ENCODE measurements around the gene GRAP. TPM values are rescaled to one million over a fixed set of nuclear protein-coding genes. Genes with fewer than 3 reads are reported as not detected.

GRAP gene
- total and polyA plus RNA-seq, 2 experiments from 2014 or later, result 0.24 TPM; not detected in 1

DNA sequence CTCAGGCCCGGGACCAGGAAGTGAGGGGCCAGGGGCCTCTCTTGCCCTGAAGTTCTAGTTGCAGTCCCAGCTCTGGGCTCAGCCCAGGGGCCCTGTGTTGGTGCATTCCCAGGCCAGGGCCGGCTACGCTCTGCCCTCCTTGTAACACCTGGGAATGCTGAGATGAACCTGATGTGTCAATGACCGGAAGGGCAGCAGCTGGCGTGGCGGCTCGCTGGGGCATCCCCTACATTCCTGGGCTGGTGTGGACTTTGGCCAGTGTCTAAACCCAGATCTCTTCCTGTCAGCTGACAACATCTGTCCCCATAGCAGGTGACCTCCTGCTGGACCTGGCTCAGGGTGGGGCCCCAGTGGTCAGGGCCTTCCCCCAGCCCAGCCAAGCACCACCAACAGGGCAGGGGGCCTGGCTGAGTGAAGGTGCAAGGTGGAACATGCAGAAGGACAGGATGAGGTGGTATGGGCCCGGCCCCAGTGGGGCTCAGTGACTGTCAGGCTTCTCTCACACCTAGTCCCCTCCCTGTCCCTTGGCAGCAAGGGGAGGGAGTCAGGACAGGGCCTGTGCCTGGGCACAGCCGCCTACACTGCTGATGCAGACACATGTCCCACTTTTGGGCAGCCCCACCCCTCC is 58.1 kb downstream of the GRAP start:
- H3K27ac ChIP-seq (ENCODE audit: low read depth), result no peak overlapping the region
- no peaks in the 10 kb centered on the region for H3F3A ChIP-seq (replicated peaks; ENCODE audit: low read depth)
- Mint-ChIP-seq H3K36me3 (ENCODE audit: low read depth) (peaks cover 16% of the 10 kb centered on the region), H3K4me1 (peaks cover 5% of the 10 kb centered on the region; the same call in 1 of the 3 replicates), H3K9me3 (no peaks in the 10 kb centered on the region), H3K27me3 (ENCODE audit: insufficient read depth, low read depth, poor library complexity) (peaks cover 9% of the 10 kb centered on the region), H3K4me3 (no peak overlapping the region), H3K27ac (no peak overlapping the region)
- peaks cover 6% of the 10 kb centered on the region for H4K20me1 ChIP-seq (replicated peaks; ENCODE audit: insufficient read depth)
- TF ChIP-seq, protein P1, sequence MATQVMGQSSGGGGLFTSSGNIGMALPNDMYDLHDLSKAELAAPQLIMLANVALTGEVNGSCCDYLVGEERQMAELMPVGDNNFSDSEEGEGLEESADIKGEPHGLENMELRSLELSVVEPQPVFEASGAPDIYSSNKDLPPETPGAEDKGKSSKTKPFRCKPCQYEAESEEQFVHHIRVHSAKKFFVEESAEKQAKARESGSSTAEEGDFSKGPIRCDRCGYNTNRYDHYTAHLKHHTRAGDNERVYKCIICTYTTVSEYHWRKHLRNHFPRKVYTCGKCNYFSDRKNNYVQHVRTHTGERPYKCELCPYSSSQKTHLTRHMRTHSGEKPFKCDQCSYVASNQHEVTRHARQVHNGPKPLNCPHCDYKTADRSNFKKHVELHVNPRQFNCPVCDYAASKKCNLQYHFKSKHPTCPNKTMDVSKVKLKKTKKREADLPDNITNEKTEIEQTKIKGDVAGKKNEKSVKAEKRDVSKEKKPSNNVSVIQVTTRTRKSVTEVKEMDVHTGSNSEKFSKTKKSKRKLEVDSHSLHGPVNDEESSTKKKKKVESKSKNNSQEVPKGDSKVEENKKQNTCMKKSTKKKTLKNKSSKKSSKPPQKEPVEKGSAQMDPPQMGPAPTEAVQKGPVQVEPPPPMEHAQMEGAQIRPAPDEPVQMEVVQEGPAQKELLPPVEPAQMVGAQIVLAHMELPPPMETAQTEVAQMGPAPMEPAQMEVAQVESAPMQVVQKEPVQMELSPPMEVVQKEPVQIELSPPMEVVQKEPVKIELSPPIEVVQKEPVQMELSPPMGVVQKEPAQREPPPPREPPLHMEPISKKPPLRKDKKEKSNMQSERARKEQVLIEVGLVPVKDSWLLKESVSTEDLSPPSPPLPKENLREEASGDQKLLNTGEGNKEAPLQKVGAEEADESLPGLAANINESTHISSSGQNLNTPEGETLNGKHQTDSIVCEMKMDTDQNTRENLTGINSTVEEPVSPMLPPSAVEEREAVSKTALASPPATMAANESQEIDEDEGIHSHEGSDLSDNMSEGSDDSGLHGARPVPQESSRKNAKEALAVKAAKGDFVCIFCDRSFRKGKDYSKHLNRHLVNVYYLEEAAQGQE (IDR thresholded peaks at IDR 0.05; ENCODE audit: unreplicated experiment), result no peak
- TF ChIP-seq, protein P2, sequence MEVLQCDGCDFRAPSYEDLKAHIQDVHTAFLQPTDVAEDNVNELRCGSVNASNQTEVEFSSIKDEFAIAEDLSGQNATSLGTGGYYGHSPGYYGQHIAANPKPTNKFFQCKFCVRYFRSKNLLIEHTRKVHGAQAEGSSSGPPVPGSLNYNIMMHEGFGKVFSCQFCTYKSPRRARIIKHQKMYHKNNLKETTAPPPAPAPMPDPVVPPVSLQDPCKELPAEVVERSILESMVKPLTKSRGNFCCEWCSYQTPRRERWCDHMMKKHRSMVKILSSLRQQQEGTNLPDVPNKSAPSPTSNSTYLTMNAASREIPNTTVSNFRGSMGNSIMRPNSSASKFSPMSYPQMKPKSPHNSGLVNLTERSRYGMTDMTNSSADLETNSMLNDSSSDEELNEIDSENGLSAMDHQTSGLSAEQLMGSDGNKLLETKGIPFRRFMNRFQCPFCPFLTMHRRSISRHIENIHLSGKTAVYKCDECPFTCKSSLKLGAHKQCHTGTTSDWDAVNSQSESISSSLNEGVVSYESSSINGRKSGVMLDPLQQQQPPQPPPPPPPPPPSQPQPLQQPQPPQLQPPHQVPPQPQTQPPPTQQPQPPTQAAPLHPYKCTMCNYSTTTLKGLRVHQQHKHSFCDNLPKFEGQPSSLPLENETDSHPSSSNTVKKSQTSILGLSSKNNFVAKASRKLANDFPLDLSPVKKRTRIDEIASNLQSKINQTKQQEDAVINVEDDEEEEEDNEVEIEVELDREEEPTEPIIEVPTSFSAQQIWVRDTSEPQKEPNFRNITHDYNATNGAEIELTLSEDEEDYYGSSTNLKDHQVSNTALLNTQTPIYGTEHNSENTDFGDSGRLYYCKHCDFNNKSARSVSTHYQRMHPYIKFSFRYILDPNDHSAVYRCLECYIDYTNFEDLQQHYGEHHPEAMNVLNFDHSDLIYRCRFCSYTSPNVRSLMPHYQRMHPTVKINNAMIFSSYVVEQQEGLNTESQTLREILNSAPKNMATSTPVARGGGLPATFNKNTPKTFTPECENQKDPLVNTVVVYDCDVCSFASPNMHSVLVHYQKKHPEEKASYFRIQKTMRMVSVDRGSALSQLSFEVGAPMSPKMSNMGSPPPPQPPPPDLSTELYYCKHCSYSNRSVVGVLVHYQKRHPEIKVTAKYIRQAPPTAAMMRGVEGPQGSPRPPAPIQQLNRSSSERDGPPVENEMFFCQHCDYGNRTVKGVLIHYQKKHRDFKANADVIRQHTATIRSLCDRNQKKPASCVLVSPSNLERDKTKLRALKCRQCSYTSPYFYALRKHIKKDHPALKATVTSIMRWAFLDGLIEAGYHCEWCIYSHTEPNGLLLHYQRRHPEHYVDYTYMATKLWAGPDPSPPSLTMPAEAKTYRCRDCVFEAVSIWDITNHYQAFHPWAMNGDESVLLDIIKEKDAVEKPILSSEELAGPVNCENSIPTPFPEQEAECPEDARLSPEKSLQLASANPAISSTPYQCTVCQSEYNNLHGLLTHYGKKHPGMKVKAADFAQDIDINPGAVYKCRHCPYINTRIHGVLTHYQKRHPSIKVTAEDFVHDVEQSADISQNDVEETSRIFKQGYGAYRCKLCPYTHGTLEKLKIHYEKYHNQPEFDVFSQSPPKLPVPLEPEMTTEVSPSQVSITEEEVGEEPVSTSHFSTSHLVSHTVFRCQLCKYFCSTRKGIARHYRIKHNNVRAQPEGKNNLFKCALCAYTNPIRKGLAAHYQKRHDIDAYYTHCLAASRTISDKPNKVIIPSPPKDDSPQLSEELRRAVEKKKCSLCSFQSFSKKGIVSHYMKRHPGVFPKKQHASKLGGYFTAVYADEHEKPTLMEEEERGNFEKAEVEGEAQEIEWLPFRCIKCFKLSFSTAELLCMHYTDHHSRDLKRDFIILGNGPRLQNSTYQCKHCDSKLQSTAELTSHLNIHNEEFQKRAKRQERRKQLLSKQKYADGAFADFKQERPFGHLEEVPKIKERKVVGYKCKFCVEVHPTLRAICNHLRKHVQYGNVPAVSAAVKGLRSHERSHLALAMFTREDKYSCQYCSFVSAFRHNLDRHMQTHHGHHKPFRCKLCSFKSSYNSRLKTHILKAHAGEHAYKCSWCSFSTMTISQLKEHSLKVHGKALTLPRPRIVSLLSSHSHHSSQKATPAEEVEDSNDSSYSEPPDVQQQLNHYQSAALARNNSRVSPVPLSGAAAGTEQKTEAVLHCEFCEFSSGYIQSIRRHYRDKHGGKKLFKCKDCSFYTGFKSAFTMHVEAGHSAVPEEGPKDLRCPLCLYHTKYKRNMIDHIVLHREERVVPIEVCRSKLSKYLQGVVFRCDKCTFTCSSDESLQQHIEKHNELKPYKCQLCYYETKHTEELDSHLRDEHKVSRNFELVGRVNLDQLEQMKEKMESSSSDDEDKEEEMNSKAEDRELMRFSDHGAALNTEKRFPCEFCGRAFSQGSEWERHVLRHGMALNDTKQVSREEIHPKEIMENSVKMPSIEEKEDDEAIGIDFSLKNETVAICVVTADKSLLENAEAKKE (CRISPR knock-in tag; IDR thresholded peaks at IDR 0.05), result no peak
- TF ChIP-seq CREB1 (CRISPR knock-in tag; IDR thresholded peaks at IDR 0.05; ENCODE audit: low read depth), result no peak
- no peak for TF ChIP-seq EZH2phosphoT487 (IDR thresholded peaks at IDR 0.05; ENCODE audit: unreplicated experiment)
- no peak for TF ChIP-seq ETS1 (IDR thresholded peaks at IDR 0.05)
- no peak for TF ChIP-seq ZNF331 (CRISPR knock-in tag; IDR thresholded peaks at IDR 0.05; ENCODE audit: low read depth)
- TF ChIP-seq STAT1 (IDR thresholded peaks at IDR 0.05; ENCODE audit: unreplicated experiment), result no peak
- no peak for TF ChIP-seq NANOG (IDR thresholded peaks at IDR 0.05; ENCODE audit: borderline replicate concordance)
- TF ChIP-seq JUNB (IDR thresholded peaks at IDR 0.05; ENCODE audit: unreplicated experiment), result no peak
- no peak for TF ChIP-seq EZH2 (IDR thresholded peaks at IDR 0.05; ENCODE audit: low read depth, unreplicated experiment)
- no peak for TF ChIP-seq POLR2AphosphoS5 (IDR thresholded peaks at IDR 0.05; ENCODE audit: low read depth)
- no peak for TF ChIP-seq ZNF114 (CRISPR knock-in tag; IDR thresholded peaks at IDR 0.05)
- TF ChIP-seq, protein P3, sequence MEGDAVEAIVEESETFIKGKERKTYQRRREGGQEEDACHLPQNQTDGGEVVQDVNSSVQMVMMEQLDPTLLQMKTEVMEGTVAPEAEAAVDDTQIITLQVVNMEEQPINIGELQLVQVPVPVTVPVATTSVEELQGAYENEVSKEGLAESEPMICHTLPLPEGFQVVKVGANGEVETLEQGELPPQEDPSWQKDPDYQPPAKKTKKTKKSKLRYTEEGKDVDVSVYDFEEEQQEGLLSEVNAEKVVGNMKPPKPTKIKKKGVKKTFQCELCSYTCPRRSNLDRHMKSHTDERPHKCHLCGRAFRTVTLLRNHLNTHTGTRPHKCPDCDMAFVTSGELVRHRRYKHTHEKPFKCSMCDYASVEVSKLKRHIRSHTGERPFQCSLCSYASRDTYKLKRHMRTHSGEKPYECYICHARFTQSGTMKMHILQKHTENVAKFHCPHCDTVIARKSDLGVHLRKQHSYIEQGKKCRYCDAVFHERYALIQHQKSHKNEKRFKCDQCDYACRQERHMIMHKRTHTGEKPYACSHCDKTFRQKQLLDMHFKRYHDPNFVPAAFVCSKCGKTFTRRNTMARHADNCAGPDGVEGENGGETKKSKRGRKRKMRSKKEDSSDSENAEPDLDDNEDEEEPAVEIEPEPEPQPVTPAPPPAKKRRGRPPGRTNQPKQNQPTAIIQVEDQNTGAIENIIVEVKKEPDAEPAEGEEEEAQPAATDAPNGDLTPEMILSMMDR (conservative IDR thresholded peaks at IDR 0.05; ENCODE audit: low read depth in 2 of 2), result no peak
- no peaks in the 10 kb centered on the region for H3K4me1 ChIP-seq (ENCODE audit: insufficient read depth)
- ATAC-seq (no peak), DNase-seq (ENCODE audit: low spot score) (no peak)
- H3K4me2 ChIP-seq, result no peak overlapping the region
- no peaks in the 10 kb centered on the region for H3K9me2 ChIP-seq (ENCODE audit: insufficient read depth)
- H3K36me3 ChIP-seq (ENCODE audit: insufficient read depth), result no peaks in the 10 kb centered on the region
- H3K79me2 ChIP-seq (replicated peaks; ENCODE audit: insufficient read depth), result peaks cover 19% of the 10 kb centered on the region
- no peak overlapping the region for H3K4me3 ChIP-seq
- no peaks in the 10 kb centered on the region for H3K27me3 ChIP-seq (ENCODE audit: insufficient read depth)
- no peak overlapping the region for H2AFZ ChIP-seq

All from GM23338 (cell line).